Measurements from ENCODE around the gene CPNE7.
"Not testable (repeated sequence)": the region's sequence is repeated elsewhere in the genome, so short reads cannot be mapped to it uniquely, and the experiment has no call there.

Gene CPNE7

GRCh38 chr16:89567656-89568594 is 7.6 kb upstream of the CPNE7 start:
- DNase-seq, result no peak

GRCh38 chr16:89569506-89570341 is 5.8 kb upstream of the CPNE7 start:
- DNase-seq, result no peak

GRCh38 chr16:89570342-89570923 is 5.1 kb upstream of the CPNE7 start:
- DNase-seq, result no peak

GRCh38 chr16:89570983-89571598 is 4.5 kb upstream of the CPNE7 start:
- not testable (repeated sequence) for DNase-seq

- DNase-seq, result no peak
These were observed 3.9 kb upstream of the CPNE7 start for GRCh38 chr16:89571636-89572035.

- DNase-seq, result no peak
These were observed 3.5 kb upstream of the CPNE7 start for GRCh38 chr16:89572073-89572484.

- DNase-seq, result no peak
These were observed 2.9 kb upstream of the CPNE7 start for GRCh38 chr16:89572485-89573205.

- no peak for DNase-seq
These were observed 1.5 kb upstream of the CPNE7 start for GRCh38 chr16:89573826-89574680.

- peak; percentile 25 to 33 for DNase-seq
These were observed 794 bp upstream of the CPNE7 start for GRCh38 chr16:89574681-89575246.

- DNase-seq, result no peak
These were observed 846 bp downstream of the CPNE7 start for GRCh38 chr16:89576153-89577054.

GRCh38 chr16:89577055-89577759 is 1.6 kb downstream of the CPNE7 start:
- no peak for DNase-seq

GRCh38 chr16:89579351-89579750 is 3.8 kb downstream of the CPNE7 start:
- DNase-seq, result no peak

GRCh38 chr16:89581045-89581695 is 5.6 kb downstream of the CPNE7 start:
- no peak for DNase-seq

- DNase-seq, result no peak
These were observed 6.5 kb downstream of the CPNE7 start for GRCh38 chr16:89581861-89582563.

- DNase-seq, result no peak
These were observed 7.1 kb downstream of the CPNE7 start for GRCh38 chr16:89582614-89583196.

GRCh38 chr16:89583197-89583894 is 7.8 kb downstream of the CPNE7 start:
- no peak for DNase-seq

All from activated CD4-positive, alpha-beta T cell treated with anti-CD3 and anti-CD28 coated beads, Interleukin-2, amount 50 U/mL, for 4 hours (primary cell).